NCI-H82 (cell line): Measurements from ENCODE around the gene LPIN3.
"Not testable (repeated sequence)": the region's sequence is repeated elsewhere in the genome, so short reads cannot be mapped to it uniquely, and the experiment has no call there.

Experiments
- DNase-seq: peaks from one replicate; lab custom pipeline; 2025; lab: John Stamatoyannopoulos, UW

The LPIN3 gene

GRCh38 chr20:41340327-41341055, at the start of gene LPIN3:
TSS of gene LPIN3 (plus strand) at chr20:41340821. CDS start at chr20:41345804, 4,983 bp downstream.
- DNase-seq: peak; percentile 95

GRCh38 chr20:41293269-41294037, 47.2 kb upstream of the LPIN3 start:
- no peak for DNase-seq

- DNase-seq: no peak
Observed at GRCh38 chr20:41299899-41300298, 40.7 kb upstream of the LPIN3 start.

GRCh38 chr20:41300383-41300782, 40.2 kb upstream of the LPIN3 start:
- no peak for DNase-seq

GRCh38 chr20:41300886-41301285, 39.7 kb upstream of the LPIN3 start:
- no peak for DNase-seq

- DNase-seq: no peak
Observed at GRCh38 chr20:41304002-41304401, 36.6 kb upstream of the LPIN3 start.

- DNase-seq: no peak
Observed at GRCh38 chr20:41304424-41305079, 36.1 kb upstream of the LPIN3 start.

GRCh38 chr20:41306061-41306727, 34.4 kb upstream of the LPIN3 start:
- DNase-seq: no peak

GRCh38 chr20:41307021-41307420, 33.6 kb upstream of the LPIN3 start:
- DNase-seq: no peak

- no peak for DNase-seq
Observed at GRCh38 chr20:41308290-41308711, 32.3 kb upstream of the LPIN3 start.

GRCh38 chr20:41308726-41309413, 31.8 kb upstream of the LPIN3 start:
- DNase-seq: no peak

GRCh38 chr20:41309817-41310216, 30.8 kb upstream of the LPIN3 start:
- no peak for DNase-seq

GRCh38 chr20:41312009-41312408, 28.6 kb upstream of the LPIN3 start:
- DNase-seq: not testable (repeated sequence)

- DNase-seq: no peak
Observed at GRCh38 chr20:41314386-41314785, 26.2 kb upstream of the LPIN3 start.

- DNase-seq: no peak
Observed at GRCh38 chr20:41316051-41316450, 24.6 kb upstream of the LPIN3 start.

GRCh38 chr20:41316602-41317545, 23.7 kb upstream of the LPIN3 start:
- peak; percentile 87 for DNase-seq

GRCh38 chr20:41317546-41318270, 22.9 kb upstream of the LPIN3 start, which contains the start of gene ZHX3:
TSS of gene ZHX3 (minus strand) at chr20:41317731. CDS start at chr20:41204916, 112,815 bp downstream.
- peak; percentile 99 for DNase-seq

- DNase-seq: peak; percentile 40
Observed at GRCh38 chr20:41318271-41318649, 22.4 kb upstream of the LPIN3 start.

- no peak for DNase-seq
Observed at GRCh38 chr20:41320441-41320840, 20.2 kb upstream of the LPIN3 start.

GRCh38 chr20:41320976-41321375, 19.6 kb upstream of the LPIN3 start:
- no peak for DNase-seq
